Measurements from ENCODE around the gene HCAR3.
"Not testable (repeated sequence)": the region's sequence is repeated elsewhere in the genome, so short reads cannot be mapped to it uniquely, and the experiment has no call there.

The HCAR3 gene

DNA sequence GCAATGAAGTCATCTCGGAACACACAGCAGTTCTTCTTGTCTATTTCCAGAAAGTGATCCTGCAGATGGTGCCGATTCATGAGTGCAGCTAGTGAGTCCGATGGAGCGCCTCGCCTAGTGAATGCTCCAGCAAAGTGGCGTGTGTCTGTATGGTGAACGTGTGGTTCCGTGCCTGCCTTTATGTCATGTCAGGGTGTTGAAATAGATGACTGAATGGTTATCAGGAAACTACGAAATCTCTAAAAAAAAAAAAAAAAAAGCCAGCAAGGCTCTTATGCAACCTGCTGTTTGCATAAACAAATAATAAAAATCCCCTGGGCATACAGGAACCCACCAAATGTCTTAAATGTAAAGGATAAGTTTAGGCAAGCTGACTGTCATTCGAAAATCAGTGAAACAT lies at the start of gene HCAR3:
Gene HCAR3 (minus strand): TSS at position 154 of the 400 bp plus-strand sequence. CDS start 74 bp downstream, at position 80.
- not testable (repeated sequence) for H3K27ac ChIP-seq

GRCh38 chr12:122757568-122757967 lies 41.0 kb upstream of the HCAR3 start:
- H3K27ac ChIP-seq = no peak overlapping the region
- no peak for TF ChIP-seq CTCF (IDR thresholded peaks at IDR 0.05)
- no peak for TF ChIP-seq ZFX (IDR thresholded peaks at IDR 0.05; ENCODE audit: borderline replicate concordance)

GRCh38 chr12:122754790-122755189 lies 38.2 kb upstream of the HCAR3 start:
- TF ChIP-seq CTCF (IDR thresholded peaks at IDR 0.05) (no peak), ZFX (IDR thresholded peaks at IDR 0.05; ENCODE audit: borderline replicate concordance) (no peak)
- no peak overlapping the region for H3K27ac ChIP-seq

DNA sequence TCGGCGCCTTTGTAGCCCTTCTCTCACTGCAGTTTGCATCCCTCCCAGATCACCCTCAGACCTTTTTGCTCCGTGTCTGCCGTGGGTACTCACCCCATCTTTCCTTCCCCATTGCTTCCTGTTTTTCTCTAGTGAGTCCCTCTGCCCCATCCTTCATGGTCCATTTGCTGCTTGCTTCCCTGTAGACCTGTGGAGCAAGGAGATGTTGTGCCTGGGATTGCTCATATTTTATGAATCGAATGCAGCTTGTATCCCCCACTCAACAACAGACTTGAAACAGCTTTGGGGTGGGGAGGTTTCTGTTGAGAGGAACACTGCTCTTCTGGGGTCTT lies 36.7 kb upstream of the HCAR3 start:
- H3K27ac ChIP-seq = peak overlapping the region; percentile 98
- TF ChIP-seq CTCF (IDR thresholded peaks at IDR 0.05) = no peak
- no peak for TF ChIP-seq ZFX (IDR thresholded peaks at IDR 0.05; ENCODE audit: borderline replicate concordance)

- peak within 1 kb of the TSS; percentile 98 for H3K27ac ChIP-seq
- TF ChIP-seq CTCF (IDR thresholded peaks at IDR 0.05) = peak; percentile 88
- no peak for TF ChIP-seq ZFX (IDR thresholded peaks at IDR 0.05; ENCODE audit: borderline replicate concordance)
Measured at GRCh38 chr12:122752464-122753318, 36.1 kb upstream of the HCAR3 start, which contains the start of gene DENR. DENR (plus strand) TSS chr12:122752824; CDS start chr12:122753702, 878 bp downstream.

- peak overlapping the region; percentile 98 for H3K27ac ChIP-seq
Measured at GRCh38 chr12:122750781-122751515, 34.3 kb upstream of the HCAR3 start.

- TF ChIP-seq ZFX (IDR thresholded peaks at IDR 0.05; ENCODE audit: borderline replicate concordance) (no peak), CTCF (IDR thresholded peaks at IDR 0.05) (no peak)
- peak overlapping the region; percentile 98 for H3K27ac ChIP-seq
Measured at GRCh38 chr12:122749569-122750332, 33.1 kb upstream of the HCAR3 start.
